Midbrain (tissue), 1 donor: ENCODE results near the gene RABEP2.
"Not testable (repeated sequence)": the region's sequence is repeated elsewhere in the genome, so short reads cannot be mapped to it uniquely, and the experiment has no call there.

Source experiments
- DNase-seq: peaks from one replicate; lab custom pipeline; 2025; lab: John Stamatoyannopoulos, UW

The RABEP2 gene

GRCh38 chr16:28924762-28925385, at the start of gene RABEP2:
RABEP2 (minus strand) TSS chr16:28925238; CDS start chr16:28925163, 75 bp downstream.
- DNase-seq: peak; percentile 92

GRCh38 chr16:28974437-28975157, 49.6 kb upstream of the RABEP2 start, which contains the start of gene SPNS1:
SPNS1 (plus strand) TSS chr16:28974778; CDS start chr16:28975152, 374 bp downstream.
- peak; percentile 97 for DNase-seq

GRCh38 chr16:28974007-28974436, 49.0 kb upstream of the RABEP2 start:
- peak; percentile 64 for DNase-seq

- DNase-seq: not testable (repeated sequence)
Measured at GRCh38 chr16:28969696-28970095, 44.7 kb upstream of the RABEP2 start.

GRCh38 chr16:28967156-28967555, 42.1 kb upstream of the RABEP2 start:
- no peak for DNase-seq

GRCh38 chr16:28964496-28964895, 39.5 kb upstream of the RABEP2 start:
- no peak for DNase-seq

- no peak for DNase-seq
Measured at GRCh38 chr16:28964072-28964471, 39.0 kb upstream of the RABEP2 start.

GRCh38 chr16:28958836-28959235, 33.8 kb upstream of the RABEP2 start:
- DNase-seq: no peak

- no peak for DNase-seq
Measured at GRCh38 chr16:28958216-28958615, 33.2 kb upstream of the RABEP2 start.

GRCh38 chr16:28951410-28951943, 26.4 kb upstream of the RABEP2 start:
- DNase-seq: no peak

GRCh38 chr16:28950648-28951409, 25.8 kb upstream of the RABEP2 start, which contains the start of gene NFATC2IP:
NFATC2IP (plus strand) TSS chr16:28950937; CDS start chr16:28951012, 75 bp downstream.
- DNase-seq: peak; percentile 100

GRCh38 chr16:28946681-28947080, 21.6 kb upstream of the RABEP2 start:
- DNase-seq: no peak

- DNase-seq: no peak
Measured at GRCh38 chr16:28943281-28943680, 18.2 kb upstream of the RABEP2 start.

- not testable (repeated sequence) for DNase-seq
Measured at GRCh38 chr16:28939825-28940224, 14.8 kb upstream of the RABEP2 start.

- no peak for DNase-seq
Measured at GRCh38 chr16:28938721-28939120, 13.7 kb upstream of the RABEP2 start.

- DNase-seq: no peak
Measured at GRCh38 chr16:28937222-28937876, 12.3 kb upstream of the RABEP2 start.

- DNase-seq: no peak
Measured at GRCh38 chr16:28936784-28937155, 11.7 kb upstream of the RABEP2 start.

- peak; percentile 32 for DNase-seq
Measured at GRCh38 chr16:28935924-28936783, 11.1 kb upstream of the RABEP2 start.

- DNase-seq: no peak
Measured at GRCh38 chr16:28935346-28935745, 10.3 kb upstream of the RABEP2 start.

- no peak for DNase-seq
Measured at GRCh38 chr16:28933171-28933570, 8.1 kb upstream of the RABEP2 start.
